Breast epithelium (tissue), 3 donors: ENCODE data around the gene NKIRAS2.

Experiments used
- CTCF ChIP-seq, 3 donors: fragments of 450-650 bp; IDR thresholded peaks; one replicate each; pipeline ENCODE4 v1.5.1; 2016 to 2017; ENCODE audit warnings: antibody characterized with exemption in 3 of 3, mild to moderate bottlenecking in 3 of 3, moderate library complexity in 3 of 3
- POLR2AphosphoS5 ChIP-seq, 3 donors: sonication (generic); formaldehyde crosslinking; IDR thresholded peaks; one replicate each; pipeline ENCODE4 v1.6.1; 2017; ENCODE audit warnings: antibody characterized with exemption in 3 of 3

- TF ChIP-seq CTCF (IDR thresholded peaks at IDR 0.05) (no peak), POLR2AphosphoS5 (IDR thresholded peaks at IDR 0.05) (no peak)
Measured at GRCh38 chr17:42040818-42041217, 20.9 kb downstream of the NKIRAS2 start.
